ENCODE measurements around the gene NUDT2. TPM values are rescaled to one million over a fixed set of nuclear protein-coding genes. Genes with fewer than 3 reads are reported as not detected.

Gene NUDT2
- total RNA-seq, 2 experiments from 2014 or later: 39.2 to 42.9 TPM

- no peaks in the 10 kb centered on the region for H3K27me3 Mint-ChIP-seq (ENCODE audit: low read depth)
- DNase-seq: no peak
- H3K27ac Mint-ChIP-seq: no peak overlapping the region
- H3K4me3 Mint-ChIP-seq: no peak overlapping the region
- H3K4me1 Mint-ChIP-seq (ENCODE audit: low read depth): peaks cover 24% of the 10 kb centered on the region
- intact Hi-C loops (cut with micrococcal nuclease): no loop called here
- no peaks in the 10 kb centered on the region for H3K9me3 Mint-ChIP-seq
- CTCF ChIA-PET: interaction anchor here (3.5 kb wide), 1 partner anchor 22 kb away, joined by 14 read pairs; no protein-coding TSS in a partner anchor
- H3K36me3 Mint-ChIP-seq (ENCODE audit: low read depth): no peaks in the 10 kb centered on the region
Observed at GRCh38 chr9:34382054-34382453, 52.7 kb downstream of the NUDT2 start.

DNA sequence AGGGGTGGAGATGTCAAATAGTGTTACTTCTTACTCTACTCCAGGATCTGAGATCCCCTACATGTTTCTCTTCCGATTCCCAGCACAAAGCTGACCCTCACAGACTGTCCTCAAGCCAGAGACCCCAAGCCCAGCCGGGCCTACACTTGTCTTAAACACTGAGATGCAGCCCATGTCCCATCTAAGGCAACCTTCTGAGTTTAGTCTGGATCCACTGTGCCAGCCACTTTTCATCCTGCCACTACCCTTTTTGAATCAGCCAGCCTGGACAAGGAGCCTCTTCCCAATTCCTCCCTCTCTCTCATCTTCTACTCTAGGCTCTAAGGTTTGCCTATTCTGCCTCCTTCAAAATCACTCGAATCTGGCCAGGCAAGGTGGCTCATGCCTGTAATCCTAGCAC lies 53.5 kb downstream of the NUDT2 start:
- intact Hi-C loops (cut with micrococcal nuclease): no loop called here
- no peak overlapping the region for H3K4me3 Mint-ChIP-seq
- no peaks in the 10 kb centered on the region for H3K36me3 Mint-ChIP-seq (ENCODE audit: low read depth)
- DNase-seq: no peak
- H3K27ac Mint-ChIP-seq: no peak overlapping the region
- H3K4me1 Mint-ChIP-seq (ENCODE audit: low read depth): peaks cover 23% of the 10 kb centered on the region
- CTCF ChIA-PET: interaction anchor here (3.5 kb wide), 1 partner anchor 21 kb away, joined by 14 read pairs; no protein-coding TSS in a partner anchor
- H3K27me3 Mint-ChIP-seq (ENCODE audit: low read depth): no peaks in the 10 kb centered on the region
- no peaks in the 10 kb centered on the region for H3K9me3 Mint-ChIP-seq

DNA sequence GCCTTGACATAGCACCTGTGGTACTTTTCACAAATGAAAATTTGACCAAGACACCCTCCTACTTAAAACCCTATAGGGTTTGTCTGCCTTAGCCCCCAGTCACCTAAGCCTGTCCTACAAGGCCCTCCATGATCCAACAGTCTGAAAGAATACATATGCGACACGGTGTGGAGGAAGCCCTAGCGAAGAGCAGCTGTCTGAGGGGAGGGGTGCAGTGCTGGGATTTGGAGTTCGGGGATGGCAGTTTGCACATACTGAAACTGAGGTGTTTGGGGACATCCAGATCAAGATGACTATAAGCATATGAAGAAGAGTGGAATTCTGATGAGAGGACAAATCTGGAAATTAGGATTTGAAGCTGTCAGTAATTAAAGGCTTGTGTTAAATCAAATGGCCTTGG lies 54.5 kb downstream of the NUDT2 start:
- no peaks in the 10 kb centered on the region for H3K36me3 Mint-ChIP-seq (ENCODE audit: low read depth)
- H3K9me3 Mint-ChIP-seq: no peaks in the 10 kb centered on the region
- CTCF ChIA-PET: interaction anchor here (3.5 kb wide), 1 partner anchor 20 kb away, joined by 14 read pairs; no protein-coding TSS in a partner anchor
- no peak overlapping the region for H3K4me3 Mint-ChIP-seq
- no peak for DNase-seq
- intact Hi-C loops (cut with micrococcal nuclease): no loop called here
- no peaks in the 10 kb centered on the region for H3K27me3 Mint-ChIP-seq (ENCODE audit: low read depth)
- peaks cover 21% of the 10 kb centered on the region for H3K4me1 Mint-ChIP-seq (ENCODE audit: low read depth)
- no peak overlapping the region for H3K27ac Mint-ChIP-seq

DNA sequence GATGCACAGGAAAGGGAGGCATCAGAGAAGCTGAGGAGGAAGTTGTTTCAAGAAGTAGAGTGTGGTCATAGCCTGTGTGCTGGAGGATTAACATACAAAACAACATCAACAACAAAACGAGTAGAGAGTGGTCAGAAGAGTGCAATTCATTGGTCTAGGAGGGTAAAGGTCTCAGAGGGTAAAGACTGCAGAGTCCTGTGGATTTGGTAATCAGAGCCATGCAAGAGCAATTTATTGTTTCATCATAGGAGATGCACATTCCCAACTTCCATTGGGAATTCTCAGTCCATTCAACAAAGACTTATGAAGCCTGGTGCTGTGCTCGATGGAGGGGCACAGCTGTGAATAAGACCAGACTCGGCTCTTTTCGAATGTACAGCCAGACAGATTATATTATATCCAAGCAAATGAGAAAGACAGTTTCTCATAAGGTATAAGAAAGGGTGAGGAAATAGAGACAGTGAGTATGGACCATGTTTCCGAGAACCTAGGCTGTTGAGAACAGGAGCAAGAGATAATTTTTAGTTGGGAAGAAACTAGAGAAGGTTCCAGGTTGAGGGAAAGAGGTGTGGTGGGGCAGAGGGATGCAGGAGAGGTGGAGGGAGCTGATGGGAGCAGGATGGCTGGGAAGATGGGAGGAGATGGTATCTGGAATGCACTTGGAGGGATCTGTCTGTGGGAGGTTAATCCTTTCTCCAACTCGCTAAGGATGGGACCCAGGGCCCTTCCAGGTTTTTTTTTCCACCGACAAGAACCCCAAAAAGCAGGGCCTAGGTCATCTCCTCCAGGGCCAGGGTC lies 55.2 kb downstream of the NUDT2 start:
- H3K4me1 Mint-ChIP-seq (ENCODE audit: low read depth): peaks cover 16% of the 10 kb centered on the region
- CTCF ChIA-PET: interaction anchor here (3.5 kb wide), 1 partner anchor 19 kb away, joined by 14 read pairs; no protein-coding TSS in a partner anchor
- DNase-seq: no peak
- no peaks in the 10 kb centered on the region for H3K36me3 Mint-ChIP-seq (ENCODE audit: low read depth)
- no peaks in the 10 kb centered on the region for H3K9me3 Mint-ChIP-seq
- no peak overlapping the region for H3K4me3 Mint-ChIP-seq
- H3K27ac Mint-ChIP-seq: no peak overlapping the region
- no peaks in the 10 kb centered on the region for H3K27me3 Mint-ChIP-seq (ENCODE audit: low read depth)
- intact Hi-C loops (cut with micrococcal nuclease): no loop called here

- H3K27ac Mint-ChIP-seq: no peak overlapping the region
- H3K27me3 Mint-ChIP-seq (ENCODE audit: low read depth): no peaks in the 10 kb centered on the region
- no peak for DNase-seq
- intact Hi-C loops (cut with micrococcal nuclease): no loop called here
- H3K36me3 Mint-ChIP-seq (ENCODE audit: low read depth): no peaks in the 10 kb centered on the region
- H3K4me1 Mint-ChIP-seq (ENCODE audit: low read depth): peaks cover 6% of the 10 kb centered on the region
- no peak overlapping the region for H3K4me3 Mint-ChIP-seq
- CTCF ChIA-PET: interaction anchor here (2.5 kb wide), 1 partner anchor 18 kb away, joined by 7 read pairs; no protein-coding TSS in a partner anchor
- no peaks in the 10 kb centered on the region for H3K9me3 Mint-ChIP-seq
Observed at GRCh38 chr9:34385561-34386230, 56.3 kb downstream of the NUDT2 start.

DNA sequence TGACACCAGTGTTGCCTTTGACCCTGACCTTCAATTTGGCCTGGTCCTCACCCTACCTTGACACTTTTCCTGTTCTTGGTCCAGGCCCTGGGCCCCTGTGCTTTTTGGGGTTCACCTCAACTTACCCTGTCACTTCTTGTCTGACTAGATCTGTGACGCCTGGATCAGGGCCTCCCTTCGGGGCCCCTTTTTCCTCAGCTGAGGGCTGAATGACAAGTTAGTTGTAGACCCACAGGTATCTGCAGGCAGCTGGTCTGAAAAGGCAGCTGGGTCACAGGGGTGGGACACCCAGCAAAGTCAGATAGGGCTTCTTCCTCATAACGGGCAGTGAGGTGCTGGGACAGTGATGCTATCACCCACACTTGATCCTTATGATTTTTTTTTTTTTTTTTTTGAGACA lies 57.3 kb downstream of the NUDT2 start:
- no peak for DNase-seq
- H3K36me3 Mint-ChIP-seq (ENCODE audit: low read depth): no peaks in the 10 kb centered on the region
- H3K27me3 Mint-ChIP-seq (ENCODE audit: low read depth): no peaks in the 10 kb centered on the region
- intact Hi-C loops (cut with micrococcal nuclease): no loop called here
- no peak overlapping the region for H3K4me3 Mint-ChIP-seq
- H3K27ac Mint-ChIP-seq: no peak overlapping the region
- no peaks in the 10 kb centered on the region for H3K9me3 Mint-ChIP-seq
- H3K4me1 Mint-ChIP-seq (ENCODE audit: low read depth): no peaks in the 10 kb centered on the region
- CTCF ChIA-PET: interaction anchor here (0.6 to 2.5 kb wide), 3 partner anchors 7 to 175 kb away, joined by 3 to 7 read pairs (median 3); no protein-coding TSS in a partner anchor

DNA sequence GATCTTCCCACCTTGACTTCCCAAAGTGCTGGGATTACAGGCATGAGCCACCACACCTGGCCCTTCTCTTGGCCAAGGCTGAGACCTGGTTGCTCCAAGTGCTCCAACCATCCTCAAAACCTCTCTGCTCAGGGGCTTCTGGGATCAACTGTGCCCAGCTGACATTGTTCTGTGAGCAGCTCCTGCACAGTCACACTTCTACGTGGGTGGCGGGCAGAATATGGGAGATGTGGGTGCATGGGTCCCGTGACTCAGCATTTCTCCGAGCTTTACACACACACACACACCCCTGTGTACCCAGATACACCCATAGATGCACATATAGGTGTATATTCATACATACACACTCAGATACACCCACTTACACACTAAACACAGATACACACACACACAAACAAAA lies 57.9 kb downstream of the NUDT2 start:
- H3K4me1 Mint-ChIP-seq (ENCODE audit: low read depth): no peaks in the 10 kb centered on the region
- CTCF ChIA-PET: interaction anchor here (0.6 to 2.5 kb wide), 3 partner anchors 8 to 175 kb away, joined by 3 to 7 read pairs (median 3); no protein-coding TSS in a partner anchor

GRCh38 chr9:34392511-34392910 lies 63.1 kb downstream of the NUDT2 start:
- CTCF ChIA-PET: interaction anchor here (1.3 kb wide), 1 partner anchor 11 kb away, joined by 8 read pairs; no protein-coding TSS in a partner anchor
- Mint-ChIP-seq H3K27ac (no peak overlapping the region), H3K36me3 (ENCODE audit: low read depth) (no peaks in the 10 kb centered on the region), H3K9me3 (no peaks in the 10 kb centered on the region), H3K4me3 (no peak overlapping the region), H3K4me1 (ENCODE audit: low read depth) (no peaks in the 10 kb centered on the region), H3K27me3 (ENCODE audit: low read depth) (no peaks in the 10 kb centered on the region)
- DNase-seq: no peak
- intact Hi-C loops (cut with micrococcal nuclease): no loop called here

More for the DNA sequence above, 57.9 kb downstream of the NUDT2 start:
- Mint-ChIP-seq H3K27me3 (ENCODE audit: low read depth) (no peaks in the 10 kb centered on the region), H3K4me3 (no peak overlapping the region), H3K36me3 (ENCODE audit: low read depth) (no peaks in the 10 kb centered on the region), H3K9me3 (no peaks in the 10 kb centered on the region), H3K27ac (no peak overlapping the region)
- no peak for DNase-seq
- intact Hi-C loops (cut with micrococcal nuclease): no loop called here

Other genes starting within 250 kb of the NUDT2 start
- 10 to 100 TPM; 34.0 to 37.0 TPM for gene DCAF12, start 202.9 kb upstream of the NUDT2 start, total RNA-seq
- 10 to 100 TPM; 29.9 to 31.7 TPM for gene UBAP1, start 150.5 kb upstream of the NUDT2 start, total RNA-seq
- 1 to 10 TPM; 4.2 to 4.5 TPM for gene KIF24, start 301 bp upstream of the NUDT2 start, total RNA-seq
- 1 to 10 TPM; 1.1 to 2.0 TPM for gene MYORG, start 47.3 kb downstream of the NUDT2 start, total RNA-seq
- 10 to 100 TPM; 11.1 to 11.6 TPM for gene FAM219A, start 129.0 kb downstream of the NUDT2 start, total RNA-seq
- gene DNAI1, start 129.2 kb downstream of the NUDT2 start, total RNA-seq: under 1 TPM in 1 of 2 experiments, not detected in 1; 0.26 TPM
- gene ENHO, start 193.4 kb downstream of the NUDT2 start, total RNA-seq: under 1 TPM; 0.19 to 0.27 TPM

Data from activated naive CD4-positive, alpha-beta T cell treated with anti-CD3 and anti-CD28 coated beads for 36 hours (primary cell).